K562 (cell line): ENCODE measurements around the gene CCL11. TPM values are rescaled to one million over a fixed set of nuclear protein-coding genes. Genes with fewer than 3 reads are reported as not detected.

ENCODE experiments used
- ATAC-seq: fragments of 200-7000 bp; cut with Tn5 transposase; 3 replicates; pipeline ENCODE4 v1.9.1; 2020; ENCODE audit warnings: moderate library complexity
- BruUV-seq: library from RNA; stranded (reverse); fragments of 400-500 nt; replicated peaks from 2 replicates; lab custom pipeline; 2021; lab: Mats Ljungman, UMichigan
- CTCF ChIA-PET: fragments of 300-600 bp; formaldehyde crosslinking; extraction: SDS; loops from one replicate; lab custom pipeline; 2021; ENCODE audit warnings: low intra/inter-chr PET ratio; lab: Yijun Ruan, JAX
- POLR2A ChIA-PET: fragments of 300-600, 350-650 bp; sonication (Branson Sonifier 250); formaldehyde crosslinking; extraction: SDS; loops from one replicate; lab custom pipeline; 2021; ENCODE audit warnings: antibody characterized with exemption, inconsistent platforms; lab: Yijun Ruan, JAX
- DNase-seq, 4 experiments: peaks; one replicate each; pipeline versions ENCODE4 v3.0.0 to v3.0.0-alpha.2; 2011 to 2018; ENCODE audit warnings: low spot score in 3 of 4, mixed read lengths in 3 of 4; ENCODE audit errors: extremely low read depth in 1 of 4
- FAIRE-seq: peaks from 2 replicates; lab custom pipeline; 2011; peaks lifted over from hg19 to GRCh38; lab: Jason Lieb, UNC
- H2AFZ ChIP-seq: 2 replicates; pipeline ENCODE4 v1.6.0; 2011; ENCODE audit warnings: low read depth, low read length, control low read depth, inconsistent platforms
- H3K27ac ChIP-seq: fragments of 200-600 bp; 3 replicates; pipeline ENCODE4 v1.8.0; 2011; ENCODE audit warnings: low read depth, mild to moderate bottlenecking, control low read depth, inconsistent platforms, low read length, moderate library complexity, mixed read lengths; ENCODE audit errors: extremely low read depth
- H3K27me3 ChIP-seq, 2 experiments: fragments of 300-600 bp in 1 of 2; 2 replicates in 1 of 2; 3 replicates in 1 of 2; pipeline versions ENCODE4 v1.6.0 to v1.8.0; 2011; ENCODE audit warnings: inconsistent platforms in 2 of 2, low read length in 2 of 2, mild to moderate bottlenecking in 1 of 2, mixed read lengths in 1 of 2, moderate library complexity in 1 of 2; ENCODE audit not compliant: control insufficient read depth in 2 of 2, insufficient read depth in 2 of 2
- H3K36me3 ChIP-seq: fragments of 300-600 bp; 3 replicates; pipeline ENCODE4 v1.8.0; 2011; ENCODE audit warnings: mild to moderate bottlenecking, low read length, inconsistent platforms; ENCODE audit not compliant: control insufficient read depth, insufficient read depth
- H3K4me1 ChIP-seq, 2 experiments: fragments of 200-600 bp in 1 of 2; replicated peaks in 1 of 2; 2 replicates in 1 of 2; 3 replicates in 1 of 2; pipeline versions ENCODE4 v1.5.1 to v1.8.0; 2011; ENCODE audit warnings: inconsistent platforms in 2 of 2, low read length in 2 of 2, mild to moderate bottlenecking in 1 of 2, mixed read lengths in 1 of 2, moderate library complexity in 1 of 2; ENCODE audit not compliant: control insufficient read depth in 2 of 2, insufficient read depth in 2 of 2
- H3K4me2 ChIP-seq: 2 replicates; pipeline ENCODE4 v1.6.1; 2011; ENCODE audit warnings: low read length, control low read depth, inconsistent platforms, mixed read lengths; ENCODE audit not compliant: insufficient read depth
- H3K4me3 ChIP-seq: fragments of 200-600 bp; sonication (generic), shearing (Covaris generic); 2 replicates; pipeline ENCODE4 v1.5.1; 2016; ENCODE audit warnings: control low read depth, inconsistent platforms
- H3K79me2 ChIP-seq: fragments of 200-600 bp; 3 replicates; pipeline ENCODE4 v1.8.0; 2011; ENCODE audit warnings: low read length, inconsistent platforms; ENCODE audit not compliant: control insufficient read depth, insufficient read depth
- H3K9ac ChIP-seq, 2 experiments: 2 replicates each; pipeline versions ENCODE4 v1.6.0 to v1.6.1; 2011; ENCODE audit warnings: low read depth in 2 of 2, low read length in 2 of 2, control low read depth in 1 of 2, inconsistent platforms in 1 of 2, mild to moderate bottlenecking in 1 of 2, mixed read lengths in 1 of 2; ENCODE audit not compliant: insufficient read depth in 1 of 2
- H3K9me1 ChIP-seq: one replicate; pipeline ENCODE4 v1.6.0; 2011; ENCODE audit warnings: inconsistent platforms, mild to moderate bottlenecking, low read length, moderate library complexity; ENCODE audit not compliant: control insufficient read depth, insufficient read depth
- H3K9me3 ChIP-seq: replicated peaks from 2 replicates; pipeline ENCODE4 v1.5.1; 2011; ENCODE audit warnings: low read depth, low read length, inconsistent platforms; ENCODE audit not compliant: control insufficient read depth, insufficient read depth
- H4K20me1 ChIP-seq: replicated peaks from 2 replicates; pipeline ENCODE4 v1.6.1; 2011; ENCODE audit warnings: low read length, inconsistent platforms, mixed read lengths; ENCODE audit not compliant: control insufficient read depth, insufficient read depth
- ATF2 ChIP-seq: sonication (generic); formaldehyde crosslinking; IDR thresholded peaks from 2 replicates; pipeline ENCODE4 v1.8.1; 2022; ENCODE audit warnings: missing genetic modification reagents
- EHMT2 ChIP-seq: fragments of 450-650 bp; IDR thresholded peaks from 2 replicates; pipeline ENCODE4 v1.6.1; 2018; ENCODE audit warnings: antibody characterized with exemption
- FOXA1 ChIP-seq: fragments of 450-650 bp; IDR thresholded peaks from 2 replicates; pipeline ENCODE4 v1.6.1; 2016; ENCODE audit warnings: mild to moderate bottlenecking, borderline replicate concordance
- FOXA3 ChIP-seq, 2 experiments: fragments of 450-650 bp in 1 of 2; sonication (generic) in 1 of 2; formaldehyde crosslinking; IDR thresholded peaks in 1 of 2; conservative IDR thresholded peaks in 1 of 2; 2 replicates each; pipeline versions ENCODE4 v1.4.0 to v1.8.0; 2020 to 2022; ENCODE audit warnings: mild to moderate bottlenecking in 2 of 2, missing genetic modification reagents in 1 of 2
- FOXJ2 ChIP-seq: fragments of 200-800 bp; sonication (Bioruptor generic); IDR thresholded peaks from 2 replicates; pipeline ENCODE4 v1.6.1; 2016; ENCODE audit warnings: missing genetic modification characterization, missing compliant biosample characterization
- KDM5B ChIP-seq: fragments of 200-600 bp; sonication (generic); IDR thresholded peaks from 2 replicates; pipeline ENCODE4 v1.6.1; 2012; ENCODE audit warnings: low read depth, mild to moderate bottlenecking, moderate library complexity, low read length, control low read depth, inconsistent platforms; ENCODE audit not compliant: insufficient replicate concordance
- NFIC ChIP-seq: fragments of 450-650 bp; IDR thresholded peaks from 2 replicates; pipeline ENCODE4 v1.6.1; 2017; ENCODE audit warnings: mild to moderate bottlenecking, inconsistent platforms
- PCBP2 ChIP-seq: fragments of 200-400 bp; formaldehyde crosslinking; IDR thresholded peaks from 2 replicates; pipeline ENCODE4 v1.6.1; 2018; ENCODE audit warnings: low read length, low read depth, mild to moderate bottlenecking, moderate library complexity; ENCODE audit not compliant: poor library complexity, severe bottlenecking
- PHF8 ChIP-seq: fragments of 200-600 bp; sonication (generic); IDR thresholded peaks from 2 replicates; pipeline ENCODE4 v1.6.1; 2012; ENCODE audit warnings: mixed run types, mild to moderate bottlenecking, inconsistent platforms, low read length, moderate library complexity, borderline replicate concordance
- TFAM ChIP-seq: fragments of 250-450 bp; sonication (Bioruptor Pico); conservative IDR thresholded peaks from 2 replicates; pipeline ENCODE4 v1.5.0; 2021; ENCODE audit warnings: mild to moderate bottlenecking, moderate library complexity
- XRCC5 ChIP-seq: fragments of 200-400 bp; formaldehyde crosslinking; IDR thresholded peaks from 2 replicates; pipeline ENCODE4 v1.6.1; 2017; ENCODE audit warnings: low read depth, mild to moderate bottlenecking, low read length
- ZNF780A ChIP-seq: fragments of 250-450 bp; sonication (Bioruptor Pico); IDR thresholded peaks from 2 replicates; pipeline ENCODE4 v1.5.0; 2021; ENCODE audit warnings: mild to moderate bottlenecking
- WGBS: fragments of 100-300 bp; shearing (Covaris generic); methylation state at CpG from one replicate; pipeline ENCODE4 v1.1.6; 2016; ENCODE audit warnings: low coverage, mixed read lengths; ENCODE audit not compliant: insufficient coverage; ENCODE audit errors: missing lambda C conversion rate; 5-methylcytosine and 5-hydroxymethylcytosine counted together
- in situ Hi-C: fragments of 300-500 bp; cut with MboI; formaldehyde crosslinking; loops from 4 replicates; pipeline ENCODE4 v1.15.0; 2018; ENCODE audit warnings: inconsistent platforms, mixed read lengths
- intact Hi-C: fragments of 100-400 bp; cut with micrococcal nuclease; formaldehyde crosslinking; loops from 2 replicates; pipeline ENCODE4 v1.14.2; 2022
- polyA plus RNA-seq, 8 experiments: library from polyadenylated mRNA; depleted of rRNA in 4 of 8; stranded (reverse) in 5 of 8; unstranded in 3 of 8; fragments of >200 nt; fragmentation: Nextera tagmentation in 2 of 8; fragmentation: Illumina TruSeq in 1 of 8; extraction: Ambion mirVana in 2 of 8; extraction: Trizol in 1 of 8; gene quantifications; 2 replicates each; pipeline versions ENCODE4 v1.2.1 to v1.2.3, GENCODE V29; 2011 to 2014; ENCODE audit warnings: inconsistent platforms in 1 of 8, missing spikeins in 1 of 8
- total RNA-seq, 7 experiments: library from RNA; depleted of rRNA in 6 of 7; stranded (reverse); fragments of >200 nt in 6 of 7; fragmentation: Illumina TruSeq in 2 of 7; extraction: Trizol in 2 of 7; gene quantifications; 2 replicates each; pipeline versions ENCODE4 v1.2.1 to v1.2.3, GENCODE V29; 2011 to 2021; ENCODE audit warnings: low replicate concordance in 1 of 7
- TF ChIP-seq, protein P1 (sequence below): fragments of 250-450 bp; sonication (Bioruptor Pico); IDR thresholded peaks from 2 replicates; pipeline ENCODE4 v1.5.0; 2021; ENCODE audit warnings: mild to moderate bottlenecking, borderline replicate concordance
- TF ChIP-seq, protein P2 (sequence below), 3 experiments: IDR thresholded peaks in 2 of 3; conservative IDR thresholded peaks in 1 of 3; 2 replicates each; pipeline ENCODE4 v1.5.1; 2011 to 2012; ENCODE audit warnings: low read length in 3 of 3, mild to moderate bottlenecking in 3 of 3, control low read depth in 2 of 3, improper control_type of control experiment in 1 of 3, inconsistent platforms in 1 of 3, low read depth in 1 of 3, mixed read lengths in 1 of 3, moderate library complexity in 1 of 3; ENCODE audit not compliant: insufficient read depth in 2 of 3
- TF ChIP-seq, protein P3 (sequence below): IDR thresholded peaks from 2 replicates; pipeline ENCODE4 v1.6.1; 2011; ENCODE audit not compliant: insufficient read length; ENCODE audit errors: extremely low read depth

CCL11 gene
- total and polyA plus RNA-seq, 9 of the 15 experiments (the other 6 are each of a cell fraction or from before 2014, with no cell fraction given): not detected

- no TSS peak for BruUV-seq
- ChIA-PET CTCF (interaction anchor here (4.6 kb wide), 1 partner anchor 105 kb away, joined by 55 read pairs; no protein-coding TSS in a partner anchor), POLR2A (interaction anchor here (1.0 kb wide), 1 partner anchor 27 kb away, joined by 3 read pairs; no protein-coding TSS in a partner anchor)
- TF ChIP-seq FOXA3 (CRISPR knock-in tag; conservative IDR thresholded peaks at IDR 0.05 in 1 of 2, IDR thresholded peaks at IDR 0.05 in 1 of 2) (no peak), PHF8 (no peak), FOXA1 (no peak), ZNF780A (CRISPR knock-in tag) (no peak), ATF2 (CRISPR knock-in tag) (no peak), KDM5B (no peak), TFAM (CRISPR knock-in tag) (no peak), NFIC (no peak), XRCC5 (no peak), EHMT2 (no peak), FOXJ2 (no peak), PCBP2 (no peak)
- TF ChIP-seq, protein P1, sequence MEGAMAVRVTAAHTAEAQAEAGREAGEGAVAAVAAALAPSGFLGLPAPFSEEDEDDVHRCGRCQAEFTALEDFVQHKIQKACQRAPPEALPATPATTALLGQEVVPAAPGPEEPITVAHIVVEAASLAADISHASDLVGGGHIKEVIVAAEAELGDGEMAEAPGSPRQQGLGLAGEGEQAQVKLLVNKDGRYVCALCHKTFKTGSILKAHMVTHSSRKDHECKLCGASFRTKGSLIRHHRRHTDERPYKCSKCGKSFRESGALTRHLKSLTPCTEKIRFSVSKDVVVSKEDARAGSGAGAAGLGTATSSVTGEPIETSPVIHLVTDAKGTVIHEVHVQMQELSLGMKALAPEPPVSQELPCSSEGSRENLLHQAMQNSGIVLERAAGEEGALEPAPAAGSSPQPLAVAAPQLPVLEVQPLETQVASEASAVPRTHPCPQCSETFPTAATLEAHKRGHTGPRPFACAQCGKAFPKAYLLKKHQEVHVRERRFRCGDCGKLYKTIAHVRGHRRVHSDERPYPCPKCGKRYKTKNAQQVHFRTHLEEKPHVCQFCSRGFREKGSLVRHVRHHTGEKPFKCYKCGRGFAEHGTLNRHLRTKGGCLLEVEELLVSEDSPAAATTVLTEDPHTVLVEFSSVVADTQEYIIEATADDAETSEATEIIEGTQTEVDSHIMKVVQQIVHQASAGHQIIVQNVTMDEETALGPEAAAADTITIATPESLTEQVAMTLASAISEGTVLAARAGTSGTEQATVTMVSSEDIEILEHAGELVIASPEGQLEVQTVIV: no peak
- TF ChIP-seq, protein P2, sequence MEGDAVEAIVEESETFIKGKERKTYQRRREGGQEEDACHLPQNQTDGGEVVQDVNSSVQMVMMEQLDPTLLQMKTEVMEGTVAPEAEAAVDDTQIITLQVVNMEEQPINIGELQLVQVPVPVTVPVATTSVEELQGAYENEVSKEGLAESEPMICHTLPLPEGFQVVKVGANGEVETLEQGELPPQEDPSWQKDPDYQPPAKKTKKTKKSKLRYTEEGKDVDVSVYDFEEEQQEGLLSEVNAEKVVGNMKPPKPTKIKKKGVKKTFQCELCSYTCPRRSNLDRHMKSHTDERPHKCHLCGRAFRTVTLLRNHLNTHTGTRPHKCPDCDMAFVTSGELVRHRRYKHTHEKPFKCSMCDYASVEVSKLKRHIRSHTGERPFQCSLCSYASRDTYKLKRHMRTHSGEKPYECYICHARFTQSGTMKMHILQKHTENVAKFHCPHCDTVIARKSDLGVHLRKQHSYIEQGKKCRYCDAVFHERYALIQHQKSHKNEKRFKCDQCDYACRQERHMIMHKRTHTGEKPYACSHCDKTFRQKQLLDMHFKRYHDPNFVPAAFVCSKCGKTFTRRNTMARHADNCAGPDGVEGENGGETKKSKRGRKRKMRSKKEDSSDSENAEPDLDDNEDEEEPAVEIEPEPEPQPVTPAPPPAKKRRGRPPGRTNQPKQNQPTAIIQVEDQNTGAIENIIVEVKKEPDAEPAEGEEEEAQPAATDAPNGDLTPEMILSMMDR (IDR thresholded peaks at IDR 0.05 in 2 of 3, conservative IDR thresholded peaks at IDR 0.05 in 1 of 3; ENCODE audit: insufficient read depth in 2 of 3, low read depth in 1 of 3, low read length in 3 of 3): no peak
- TF ChIP-seq, protein P3, sequence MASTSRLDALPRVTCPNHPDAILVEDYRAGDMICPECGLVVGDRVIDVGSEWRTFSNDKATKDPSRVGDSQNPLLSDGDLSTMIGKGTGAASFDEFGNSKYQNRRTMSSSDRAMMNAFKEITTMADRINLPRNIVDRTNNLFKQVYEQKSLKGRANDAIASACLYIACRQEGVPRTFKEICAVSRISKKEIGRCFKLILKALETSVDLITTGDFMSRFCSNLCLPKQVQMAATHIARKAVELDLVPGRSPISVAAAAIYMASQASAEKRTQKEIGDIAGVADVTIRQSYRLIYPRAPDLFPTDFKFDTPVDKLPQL: no peak
- Histone ChIP-seq H3K4me3 (no peak overlapping the region), H3K79me2 (no peaks in the 10 kb centered on the region), H3K36me3 (no peaks in the 10 kb centered on the region), H3K27me3 (peaks cover 0 to 4% of the 10 kb centered on the region in 2 experiments; a peak in 2 of 5 replicates), H3K4me1 (no peaks in the 10 kb centered on the region), H3K9me3 (no peaks in the 10 kb centered on the region), H2AFZ (no peak overlapping the region), H3K27ac (no peak overlapping the region), H3K9ac (no peak overlapping the region), H3K4me2 (no peak overlapping the region), H3K9me1 (no peaks in the 10 kb centered on the region), H4K20me1 (no peaks in the 10 kb centered on the region)
- intact Hi-C loops: no loop called here
- 0% methylated on average over 4 of the region's 4 CpGs for WGBS
- ATAC-seq: no peak
- FAIRE-seq: no peak
- DNase-seq: no peak
- in situ Hi-C loops: loop anchor here (10.0 kb wide), 1 partner anchor 100 kb away; no protein-coding TSS in a partner anchor
Observed at GRCh38 chr17:34305061-34305460, 19.5 kb downstream of the CCL11 start.
